K562 (cell line): ENCODE data around the gene NF1. TPM values are rescaled to one million over a fixed set of nuclear protein-coding genes. Genes with fewer than 3 reads are reported as not detected.

Experiments
- GTF2F1 ChIP-seq: IDR thresholded peaks from 2 replicates; pipeline ENCODE4 v1.6.1; 2011; ENCODE audit warnings: low read depth, low read length, improper control_type of control experiment
- GTF3C2 ChIP-seq: IDR thresholded peaks from 3 replicates; pipeline ENCODE4 v1.6.1; 2011; ENCODE audit warnings: borderline replicate concordance, mild to moderate bottlenecking, moderate library complexity; ENCODE audit not compliant: insufficient read length; ENCODE audit errors: extremely low read depth
- MGA ChIP-seq: fragments of 450-650 bp; IDR thresholded peaks from 2 replicates; pipeline ENCODE4 v1.6.1; 2016; ENCODE audit warnings: mild to moderate bottlenecking, moderate library complexity
- NFXL1 ChIP-seq: fragments of 450-650 bp; formaldehyde crosslinking; IDR thresholded peaks from 2 replicates; pipeline ENCODE4 v1.4.0; 2021; ENCODE audit warnings: mild to moderate bottlenecking
- PRPF4 ChIP-seq: fragments of 200-400 bp; formaldehyde crosslinking; IDR thresholded peaks from one replicate; pipeline ENCODE4 v1.6.1; 2017; ENCODE audit warnings: low read length, low read depth, mild to moderate bottlenecking; ENCODE audit not compliant: insufficient read depth, poor library complexity, severe bottlenecking
- SAP30 ChIP-seq: fragments of 200-600 bp; sonication (generic); IDR thresholded peaks from 2 replicates; pipeline ENCODE4 v1.6.1; 2012; ENCODE audit warnings: borderline replicate concordance, low read depth, mild to moderate bottlenecking, moderate library complexity, low read length, control low read depth, inconsistent platforms; ENCODE audit not compliant: insufficient read depth, poor library complexity, severe bottlenecking
- TOE1 ChIP-seq, 2 experiments: fragments of 450-650 bp in 1 of 2; sonication (generic) in 1 of 2; formaldehyde crosslinking in 1 of 2; IDR thresholded peaks; 2 replicates each; pipeline versions ENCODE4 v1.7.1 to v1.8.0; 2016 to 2022; ENCODE audit warnings: borderline replicate concordance in 2 of 2, mild to moderate bottlenecking in 2 of 2, antibody characterized with exemption in 1 of 2, inconsistent platforms in 1 of 2, low read depth in 1 of 2, missing genetic modification reagents in 1 of 2, moderate library complexity in 1 of 2
- polyA plus RNA-seq, 8 experiments: library from polyadenylated mRNA; depleted of rRNA in 4 of 8; stranded (reverse) in 5 of 8; unstranded in 3 of 8; fragments of >200 nt; fragmentation: Nextera tagmentation in 2 of 8; fragmentation: Illumina TruSeq in 1 of 8; extraction: Ambion mirVana in 2 of 8; extraction: Trizol in 1 of 8; gene quantifications; 2 replicates each; pipeline versions ENCODE4 v1.2.1 to v1.2.3, GENCODE V29; 2011 to 2014; ENCODE audit warnings: inconsistent platforms in 1 of 8, missing spikeins in 1 of 8
- total RNA-seq, 7 experiments: library from RNA; depleted of rRNA in 6 of 7; stranded (reverse); fragments of >200 nt in 6 of 7; fragmentation: Illumina TruSeq in 2 of 7; extraction: Trizol in 2 of 7; gene quantifications; 2 replicates each; pipeline versions ENCODE4 v1.2.1 to v1.2.3, GENCODE V29; 2011 to 2021; ENCODE audit warnings: low replicate concordance in 1 of 7
- TF ChIP-seq, protein P1 (sequence below): sonication (generic); formaldehyde crosslinking; IDR thresholded peaks from 2 replicates; pipeline ENCODE4 v1.8.1; 2023; ENCODE audit warnings: mild to moderate bottlenecking, missing genetic modification reagents

NF1 gene
- total and polyA plus RNA-seq, 9 of the 15 experiments (the other 6 are each of a cell fraction or from before 2014, with no cell fraction given), result 3.4 to 41.9 (median 24.3) TPM

GRCh38 chr17:31078290-31078689, 16.5 kb upstream of the NF1 start (continued):
- no peak for TF ChIP-seq GTF3C2
- TF ChIP-seq SAP30, result no peak
- no peak for TF ChIP-seq PRPF4
- TF ChIP-seq, protein P1, sequence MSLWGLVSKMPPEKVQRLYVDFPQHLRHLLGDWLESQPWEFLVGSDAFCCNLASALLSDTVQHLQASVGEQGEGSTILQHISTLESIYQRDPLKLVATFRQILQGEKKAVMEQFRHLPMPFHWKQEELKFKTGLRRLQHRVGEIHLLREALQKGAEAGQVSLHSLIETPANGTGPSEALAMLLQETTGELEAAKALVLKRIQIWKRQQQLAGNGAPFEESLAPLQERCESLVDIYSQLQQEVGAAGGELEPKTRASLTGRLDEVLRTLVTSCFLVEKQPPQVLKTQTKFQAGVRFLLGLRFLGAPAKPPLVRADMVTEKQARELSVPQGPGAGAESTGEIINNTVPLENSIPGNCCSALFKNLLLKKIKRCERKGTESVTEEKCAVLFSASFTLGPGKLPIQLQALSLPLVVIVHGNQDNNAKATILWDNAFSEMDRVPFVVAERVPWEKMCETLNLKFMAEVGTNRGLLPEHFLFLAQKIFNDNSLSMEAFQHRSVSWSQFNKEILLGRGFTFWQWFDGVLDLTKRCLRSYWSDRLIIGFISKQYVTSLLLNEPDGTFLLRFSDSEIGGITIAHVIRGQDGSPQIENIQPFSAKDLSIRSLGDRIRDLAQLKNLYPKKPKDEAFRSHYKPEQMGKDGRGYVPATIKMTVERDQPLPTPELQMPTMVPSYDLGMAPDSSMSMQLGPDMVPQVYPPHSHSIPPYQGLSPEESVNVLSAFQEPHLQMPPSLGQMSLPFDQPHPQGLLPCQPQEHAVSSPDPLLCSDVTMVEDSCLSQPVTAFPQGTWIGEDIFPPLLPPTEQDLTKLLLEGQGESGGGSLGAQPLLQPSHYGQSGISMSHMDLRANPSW (CRISPR knock-in tag), result no peak
- TF ChIP-seq NFXL1 (CRISPR knock-in tag), result no peak
- TF ChIP-seq TOE1 (IDR thresholded peaks at IDR 0.05; ENCODE audit: borderline replicate concordance), result no peak
- TF ChIP-seq TOE1 (CRISPR knock-in tag; IDR thresholded peaks at IDR 0.05; ENCODE audit: borderline replicate concordance, low read depth), result no peak
- TF ChIP-seq MGA, result no peak
- no peak for TF ChIP-seq GTF2F1
